SKM-1 (cell line): ENCODE measurements around the gene BAZ1A.
"Not testable (repeated sequence)": the region's sequence is repeated elsewhere in the genome, so short reads cannot be mapped to it uniquely, and the experiment has no call there.

Experiments
- DNase-seq: peaks from one replicate; lab custom pipeline; 2025; ENCODE audit not compliant: unreplicated experiment; lab: John Stamatoyannopoulos, UW

Gene BAZ1A

DNA sequence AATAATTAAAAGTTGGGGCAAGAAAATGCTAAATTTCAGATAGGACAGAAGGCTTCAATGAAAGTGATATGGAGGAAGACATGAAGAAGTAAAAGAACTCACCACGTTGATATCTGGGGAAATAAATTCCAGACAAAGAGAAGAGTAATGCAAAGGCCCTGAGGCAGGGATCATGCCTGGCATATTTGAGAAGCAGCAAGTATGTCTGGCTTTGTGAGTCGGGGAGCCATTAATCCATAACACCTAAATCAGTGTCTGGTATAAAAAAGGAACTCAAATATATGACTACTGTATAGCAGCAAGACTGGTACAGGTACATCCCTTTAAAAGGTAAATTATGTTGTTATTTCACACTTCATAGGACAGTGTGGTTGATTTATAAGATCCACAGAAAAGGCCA lies 16.4 kb downstream of the BAZ1A start:
- no peak for DNase-seq

GRCh38 chr14:34857689-34858449 lies 17.3 kb downstream of the BAZ1A start:
- DNase-seq: no peak

DNA sequence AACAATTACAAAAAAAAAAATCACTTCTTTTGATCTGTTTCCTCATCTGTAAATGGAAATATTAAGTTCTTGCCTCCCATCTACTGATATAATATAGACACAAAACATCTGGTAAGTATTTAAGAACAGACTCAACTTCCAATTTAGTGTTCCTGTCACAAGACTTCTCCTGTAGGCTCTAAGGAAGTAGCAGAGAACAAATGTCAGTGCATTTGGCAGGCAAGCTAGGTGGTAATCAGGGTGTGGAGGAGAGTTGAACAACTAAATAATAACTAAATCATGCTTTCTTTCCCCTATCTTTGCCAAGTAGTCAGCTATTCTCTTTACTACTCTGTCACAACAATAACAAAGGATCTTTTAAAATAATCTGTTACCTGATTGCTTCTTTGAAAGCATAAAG lies 22.1 kb downstream of the BAZ1A start:
- DNase-seq: no peak

DNA sequence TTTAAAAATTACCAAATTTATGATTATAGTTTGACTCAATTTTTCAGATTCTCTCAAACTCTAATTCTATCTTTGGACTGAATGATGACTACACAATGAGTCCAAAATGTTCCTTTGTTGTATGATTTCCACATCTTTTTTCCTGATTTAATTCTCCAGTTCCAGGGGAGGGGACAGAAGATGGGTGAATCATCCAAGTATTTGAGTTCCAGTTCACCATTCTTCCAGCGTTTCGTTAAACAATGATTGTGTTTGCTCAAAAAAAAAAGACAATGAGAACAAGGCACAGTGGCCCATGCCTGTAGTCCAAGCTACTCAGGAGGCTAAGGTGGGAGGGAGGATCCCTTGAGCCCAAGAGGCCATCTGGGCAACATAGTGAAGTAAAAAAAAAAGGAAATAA lies 23.8 kb downstream of the BAZ1A start:
- no peak for DNase-seq

- no peak for DNase-seq
Measured at GRCh38 chr14:34845869-34846268, 29.3 kb downstream of the BAZ1A start.

- no peak for DNase-seq
Measured at GRCh38 chr14:34843011-34843554, 32.1 kb downstream of the BAZ1A start.

DNA sequence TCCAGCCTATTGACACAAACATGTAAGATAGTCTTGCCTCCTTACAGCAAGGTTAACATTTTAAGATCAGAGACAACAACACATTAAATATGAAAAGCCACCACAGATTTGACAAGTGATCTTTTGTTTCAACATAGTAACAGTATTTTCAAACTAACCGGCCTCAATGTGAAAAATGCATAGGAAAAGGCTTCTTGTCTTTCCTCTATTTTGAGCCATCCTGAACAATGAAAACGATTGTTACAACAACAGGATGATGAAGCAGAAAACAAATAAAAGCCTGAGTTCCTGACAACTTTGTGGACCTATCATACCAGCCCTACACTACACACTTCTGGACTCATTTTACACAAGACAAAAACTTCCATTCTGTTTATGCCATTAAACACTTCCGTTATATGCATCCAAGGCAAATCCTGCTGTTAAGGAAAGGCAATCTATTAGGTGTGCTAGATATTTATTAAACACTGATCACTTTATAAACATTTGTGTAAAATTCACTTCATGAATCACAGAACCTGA lies 37.3 kb downstream of the BAZ1A start:
- no peak for DNase-seq

DNA sequence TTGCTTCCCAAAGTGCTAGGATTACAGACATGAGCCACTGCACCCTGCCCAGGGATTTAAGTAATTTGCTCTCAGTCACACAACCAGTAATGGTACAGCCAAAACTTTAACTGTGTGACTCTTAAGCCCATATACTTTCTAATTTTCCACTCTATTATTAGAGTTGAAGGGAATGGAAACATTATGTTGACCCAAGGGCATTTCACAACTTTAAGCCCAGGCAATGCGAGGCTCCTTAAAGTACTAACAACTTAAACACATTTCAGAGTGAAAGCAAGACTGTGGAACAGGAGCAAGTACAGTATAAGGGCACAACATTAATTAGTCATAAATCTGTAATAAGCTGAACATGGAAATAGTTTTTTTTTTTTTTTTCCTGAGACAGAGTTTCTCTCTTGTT lies 39.8 kb downstream of the BAZ1A start:
- DNase-seq: no peak

- no peak for DNase-seq
Measured at GRCh38 chr14:34833549-34834523, 41.3 kb downstream of the BAZ1A start.

GRCh38 chr14:34826661-34827060 lies 48.5 kb downstream of the BAZ1A start:
- no peak for DNase-seq

DNA sequence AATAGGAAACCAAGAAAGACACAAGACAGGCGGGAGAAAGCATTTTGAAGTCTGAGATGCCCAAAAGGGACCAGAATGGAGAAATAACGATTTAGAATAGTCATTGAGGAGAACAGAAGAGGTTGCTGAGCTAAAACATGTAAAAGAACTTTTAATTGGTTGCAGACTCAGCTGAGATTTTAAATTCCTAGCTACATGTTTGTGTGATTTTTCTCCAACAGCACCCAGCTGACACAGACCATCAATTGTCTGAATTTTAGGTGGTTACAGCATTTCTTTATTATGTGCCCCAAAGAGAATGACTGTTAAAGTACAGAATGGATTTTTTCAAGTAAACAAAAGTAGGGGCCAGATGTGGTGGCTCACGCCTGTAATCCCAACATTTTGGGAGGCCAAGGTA lies 50.3 kb downstream of the BAZ1A start:
- DNase-seq: no peak

DNA sequence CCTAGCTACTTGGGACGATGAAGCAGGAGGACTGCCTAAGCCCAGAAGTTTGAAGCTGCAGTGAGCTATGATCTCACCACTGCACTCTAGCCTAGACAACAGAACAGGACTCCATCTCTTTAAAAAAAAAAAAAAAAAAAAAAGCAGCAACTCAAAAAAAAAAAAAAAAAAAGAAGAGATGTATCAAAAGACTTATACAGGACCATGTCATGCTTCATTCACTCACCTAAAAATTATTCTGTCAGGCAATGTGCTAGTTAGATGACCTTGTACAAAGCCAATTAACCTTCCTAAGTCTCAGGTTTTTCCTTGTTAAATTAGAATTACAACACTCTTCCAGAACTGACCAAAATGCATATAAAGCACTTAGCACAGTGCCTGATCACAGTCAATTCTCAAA lies 50.9 kb downstream of the BAZ1A start:
- no peak for DNase-seq

- no peak for DNase-seq
Measured at GRCh38 chr14:34817768-34818167, 57.4 kb downstream of the BAZ1A start.

GRCh38 chr14:34810028-34810427 lies 65.1 kb downstream of the BAZ1A start:
- DNase-seq: no peak

DNA sequence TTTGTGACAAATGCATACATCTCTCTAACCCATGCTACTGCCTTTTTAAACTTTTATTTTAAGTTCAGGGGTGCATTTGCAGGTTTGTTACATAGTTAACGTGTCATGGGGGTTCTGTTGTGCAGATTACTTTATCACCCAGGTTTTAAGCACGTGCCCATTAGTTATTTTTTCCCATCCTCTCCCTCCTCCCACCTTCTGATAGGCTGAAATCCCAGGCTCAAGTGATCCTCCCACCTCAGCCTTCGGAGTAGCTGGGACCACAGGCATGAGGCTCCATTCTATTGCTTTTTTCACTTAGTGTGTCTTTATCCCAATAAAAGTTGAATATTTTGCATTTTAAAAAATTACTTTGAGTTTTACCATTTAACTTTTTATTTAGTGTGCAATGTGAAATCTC lies 68.9 kb downstream of the BAZ1A start:
- DNase-seq: no peak

- DNase-seq: no peak
Measured at GRCh38 chr14:34804933-34805332, 70.2 kb downstream of the BAZ1A start.

DNA sequence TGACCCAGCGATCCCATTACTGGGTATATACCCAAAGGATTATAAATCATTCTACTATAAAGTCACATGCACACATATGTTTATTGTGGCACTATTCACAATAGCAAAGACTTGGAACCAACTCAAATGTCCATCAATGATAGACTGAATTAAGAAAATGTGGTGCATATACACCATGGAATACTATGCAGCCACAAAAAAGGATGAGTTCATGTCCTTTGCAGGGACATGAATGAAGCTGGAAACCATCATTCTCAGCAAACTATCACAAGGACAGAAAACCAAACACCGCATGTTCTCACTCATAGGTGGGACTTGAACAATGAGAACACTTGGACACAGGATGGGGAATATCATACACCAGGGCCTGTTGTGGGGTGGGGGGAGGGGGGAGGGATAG lies 76.3 kb downstream of the BAZ1A start:
- not testable (repeated sequence) for DNase-seq

DNA sequence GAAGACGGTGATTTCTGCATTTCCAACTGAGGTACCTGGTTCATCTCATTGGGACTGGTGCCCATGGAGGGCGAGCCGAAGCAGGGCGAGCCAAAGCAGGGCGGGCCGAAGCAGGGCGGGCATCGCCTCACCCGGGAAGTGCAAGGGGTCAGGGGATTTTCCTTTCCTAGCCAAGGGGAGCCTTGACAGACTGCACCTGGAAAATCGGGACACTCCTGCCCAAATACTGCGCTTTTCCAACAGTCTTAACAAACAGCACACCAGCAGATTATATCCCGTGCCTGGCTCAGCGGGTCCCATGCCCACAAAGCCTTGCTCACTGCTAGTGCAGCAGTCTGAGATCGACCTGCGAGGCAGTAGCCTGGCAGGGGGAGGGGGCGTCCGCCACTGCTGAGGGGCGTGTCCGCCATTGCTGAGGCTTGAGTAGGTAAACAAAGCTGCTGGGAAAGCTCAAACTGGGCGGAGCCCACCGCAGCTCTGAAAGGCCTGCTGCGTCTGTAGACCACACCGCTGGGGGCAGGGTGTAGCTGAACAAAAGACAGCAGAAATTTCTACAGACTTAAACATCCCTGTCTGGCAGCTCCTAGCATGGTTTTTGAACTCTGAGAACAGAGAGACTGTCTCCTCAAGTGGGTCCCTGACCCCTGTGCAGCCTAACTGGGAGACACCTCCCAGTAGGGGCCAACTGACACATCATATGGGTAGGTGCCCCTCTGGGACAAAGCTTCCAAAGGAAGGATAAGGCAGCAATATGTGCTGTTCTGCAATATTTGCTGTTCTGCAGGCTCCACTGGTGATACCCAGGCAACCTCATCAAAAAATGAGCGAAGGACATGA lies 77.2 kb downstream of the BAZ1A start:
- no peak for DNase-seq

- DNase-seq: no peak
Measured at GRCh38 chr14:34796902-34797301, 78.3 kb downstream of the BAZ1A start.

DNA sequence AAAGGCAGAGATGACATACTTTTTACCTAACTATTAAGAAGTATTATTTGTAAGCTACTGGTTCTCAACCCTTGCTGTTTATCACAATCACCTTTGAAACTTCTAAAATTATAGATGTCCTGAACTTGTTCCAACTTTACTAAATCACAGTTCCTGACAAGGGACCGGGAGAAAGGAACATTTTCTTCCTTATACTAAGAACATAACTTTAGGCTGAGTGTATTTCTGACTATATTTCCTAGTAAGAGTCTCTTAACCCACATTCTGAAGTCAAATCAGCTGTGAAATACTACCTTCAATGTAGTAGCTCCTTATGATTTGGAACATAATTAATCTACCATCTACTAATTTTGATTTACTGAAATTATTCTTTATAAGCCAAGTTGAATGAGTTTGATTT lies 80.2 kb downstream of the BAZ1A start:
- DNase-seq: no peak

DNA sequence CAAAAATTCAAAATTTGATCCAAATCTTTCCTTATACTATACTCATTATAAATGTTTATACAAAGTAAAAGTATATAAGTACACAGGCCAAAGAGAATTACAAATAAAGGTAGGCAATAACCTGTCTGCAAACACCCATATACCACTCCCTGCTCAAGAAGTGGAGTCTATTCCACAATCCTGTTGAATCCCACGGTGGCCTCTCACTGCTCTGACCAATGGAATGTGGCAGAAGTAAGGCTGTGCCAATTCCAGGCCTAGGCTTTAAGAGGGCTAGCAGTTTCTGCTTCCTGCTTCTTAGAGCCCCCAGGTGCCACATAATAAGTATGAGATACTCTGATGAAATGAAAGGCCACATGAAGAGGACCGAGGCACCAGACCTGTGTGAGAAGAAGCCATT lies 80.9 kb downstream of the BAZ1A start:
- DNase-seq: no peak
